H1 (cell line): Measurements from ENCODE around the gene NEGR1. TPM values are rescaled to one million over a fixed set of nuclear protein-coding genes. Genes with fewer than 3 reads are reported as not detected.

Experiments used
- CTCF ChIA-PET: fragments of 300-600 bp; sonication (Branson Sonifier 250); formaldehyde crosslinking; loops from one replicate; lab custom pipeline; 2021; ENCODE audit not compliant: partially characterized antibody; lab: Charles Lee
- POLR2A ChIA-PET: fragments of 300-600 bp; sonication (Branson Sonifier 250); formaldehyde crosslinking; loops from one replicate; lab custom pipeline; 2021; ENCODE audit warnings: inconsistent platforms; ENCODE audit not compliant: partially characterized antibody; lab: Charles Lee
- DNase-seq, 2 experiments: peaks; one replicate each; pipeline versions ENCODE4 v3.0.0 to v3.0.0-alpha.2; 2010 to 2022; ENCODE audit warnings: low spot score in 2 of 2, low read depth in 1 of 2, mixed read lengths in 1 of 2
- FAIRE-seq: peaks from 2 replicates; lab custom pipeline; 2011; peaks lifted over from hg19 to GRCh38; lab: Jason Lieb, UNC
- H2AFZ ChIP-seq: 2 replicates; pipeline ENCODE4 v1.8.1; 2012; ENCODE audit warnings: low read length, inconsistent platforms
- H2AK5ac ChIP-seq: 2 replicates; pipeline ENCODE4 v1.6.1; 2013; ENCODE audit warnings: low read depth, low read length
- H2BK120ac ChIP-seq: replicated peaks from 2 replicates; pipeline ENCODE3; 2013; ENCODE audit warnings: low read depth, low read length, inconsistent platforms
- H2BK12ac ChIP-seq: 2 replicates; pipeline ENCODE4 v1.6.1; 2013; ENCODE audit warnings: low read depth, low read length
- H2BK15ac ChIP-seq: 2 replicates; pipeline ENCODE4 v1.6.1; 2013; ENCODE audit warnings: low read length
- H2BK20ac ChIP-seq: 2 replicates; pipeline ENCODE4 v1.6.1; 2013; ENCODE audit warnings: low read length
- H2BK5ac ChIP-seq: 2 replicates; pipeline ENCODE4 v1.6.1; 2013; ENCODE audit warnings: low read depth, low read length
- H3K14ac ChIP-seq: 2 replicates; pipeline ENCODE4 v1.6.1; 2013; ENCODE audit warnings: inconsistent platforms; ENCODE audit not compliant: insufficient read length
- H3K18ac ChIP-seq: 2 replicates; pipeline ENCODE4 v1.6.1; 2013; ENCODE audit warnings: low read length; ENCODE audit errors: extremely low read depth
- H3K23ac ChIP-seq: 2 replicates; pipeline ENCODE4 v1.6.1; 2013; ENCODE audit warnings: inconsistent platforms; ENCODE audit not compliant: insufficient read length
- H3K23me2 ChIP-seq: 2 replicates; pipeline ENCODE4 v1.6.1; 2013; ENCODE audit warnings: low read depth, low read length
- H3K27ac ChIP-seq: 2 replicates; pipeline ENCODE4 v1.6.1; 2011; ENCODE audit warnings: low read depth, low read length, inconsistent platforms
- H3K27me3 ChIP-seq, 4 experiments: replicated peaks in 1 of 4; 1 replicate in 1 of 4; 2 replicates in 3 of 4; pipeline versions ENCODE4 v1.6.1 to v1.8.1; 2011 to 2013; ENCODE audit warnings: low read length in 3 of 4, mild to moderate bottlenecking in 3 of 4, inconsistent platforms in 2 of 4, mixed read lengths in 2 of 4, moderate library complexity in 1 of 4; ENCODE audit not compliant: control insufficient read depth in 3 of 4, insufficient read depth in 3 of 4; ENCODE audit errors: extremely low read depth in 1 of 4
- H3K36me3 ChIP-seq, 4 experiments: 2 replicates each; pipeline versions ENCODE4 v1.6.1 to v1.8.1; 2011 to 2013; ENCODE audit warnings: mild to moderate bottlenecking in 4 of 4, low read length in 3 of 4, moderate library complexity in 2 of 4, control low read depth in 1 of 4, inconsistent platforms in 1 of 4; ENCODE audit not compliant: insufficient read depth in 4 of 4, control insufficient read depth in 2 of 4
- H3K4ac ChIP-seq: replicated peaks from 2 replicates; pipeline ENCODE3; 2013; ENCODE audit warnings: low read length, low read depth, mixed read lengths, inconsistent platforms; ENCODE audit not compliant: insufficient read length
- H3K4me1 ChIP-seq, 4 experiments: replicated peaks in 1 of 4; 1 replicate in 1 of 4; 2 replicates in 3 of 4; pipeline versions ENCODE4 v1.6.1 to v1.8.1; 2011 to 2013; ENCODE audit warnings: low read length in 3 of 4, inconsistent platforms in 2 of 4, mixed read lengths in 1 of 4; ENCODE audit not compliant: insufficient read depth in 4 of 4, control insufficient read depth in 3 of 4
- H3K4me2 ChIP-seq, 2 experiments: 2 replicates each; pipeline versions ENCODE4 v1.6.1 to v1.8.1; 2011 to 2013; ENCODE audit warnings: low read depth in 2 of 2, low read length in 2 of 2, control low read depth in 1 of 2, inconsistent platforms in 1 of 2, mild to moderate bottlenecking in 1 of 2; ENCODE audit not compliant: insufficient read depth in 1 of 2
- H3K4me3 ChIP-seq, 4 experiments: fragments of 200-600, 300-600 bp in 1 of 4; sonication (generic), shearing (Covaris generic), sonication (Bioruptor Twin) in 1 of 4; 2 replicates each; pipeline versions ENCODE4 v1.5.1 to v1.8.1; 2011 to 2016; ENCODE audit warnings: low read length in 4 of 4, low read depth in 3 of 4, control low read depth in 2 of 4, inconsistent platforms in 2 of 4, mild to moderate bottlenecking in 2 of 4, mixed read lengths in 1 of 4, moderate library complexity in 1 of 4; ENCODE audit not compliant: insufficient read depth in 2 of 4; ENCODE audit errors: extremely low read depth in 1 of 4
- H3K56ac ChIP-seq: replicated peaks from 2 replicates; pipeline ENCODE3; 2013; ENCODE audit warnings: low read depth, mild to moderate bottlenecking, mixed read lengths, low read length, inconsistent platforms; ENCODE audit not compliant: insufficient read length
- H3K79me1 ChIP-seq: 2 replicates; pipeline ENCODE4 v1.6.1; 2013; ENCODE audit warnings: low read depth, low read length, control low read depth
- H3K79me2 ChIP-seq, 2 experiments: 2 replicates each; pipeline versions ENCODE4 v1.6.1 to v1.8.1; 2012 to 2013; ENCODE audit warnings: low read length in 2 of 2, mild to moderate bottlenecking in 2 of 2, inconsistent platforms in 1 of 2; ENCODE audit not compliant: insufficient read depth in 2 of 2, control insufficient read depth in 1 of 2
- H3K9ac ChIP-seq, 4 experiments: replicated peaks in 1 of 4; 1 replicate in 1 of 4; 2 replicates in 3 of 4; pipeline versions ENCODE4 v1.6.1 to v1.8.1; 2011 to 2013; ENCODE audit warnings: low read depth in 3 of 4, low read length in 3 of 4, control low read depth in 2 of 4, mild to moderate bottlenecking in 2 of 4, moderate library complexity in 2 of 4, inconsistent platforms in 1 of 4; ENCODE audit errors: extremely low read depth in 1 of 4
- H3K9me3 ChIP-seq, 2 experiments: 2 replicates each; pipeline versions ENCODE4 v1.6.1 to v1.8.1; 2012 to 2013; ENCODE audit warnings: mild to moderate bottlenecking in 2 of 2, moderate library complexity in 2 of 2, control low read depth in 1 of 2, inconsistent platforms in 1 of 2, low read depth in 1 of 2, low read length in 1 of 2, mixed read lengths in 1 of 2; ENCODE audit not compliant: insufficient read depth in 2 of 2
- H4K20me1 ChIP-seq, 2 experiments: replicated peaks in 1 of 2; 2 replicates each; pipeline versions ENCODE3 to v1.8.1; 2011 to 2013; ENCODE audit warnings: inconsistent platforms in 2 of 2, low read length in 2 of 2, mild to moderate bottlenecking in 1 of 2; ENCODE audit not compliant: insufficient read depth in 2 of 2, control insufficient read depth in 1 of 2
- H4K5ac ChIP-seq: 2 replicates; pipeline ENCODE4 v1.6.1; 2013; ENCODE audit warnings: low read length, low read depth, mixed read lengths, inconsistent platforms; ENCODE audit not compliant: insufficient read length
- H4K8ac ChIP-seq: 2 replicates; pipeline ENCODE4 v1.8.0; 2013; ENCODE audit warnings: mild to moderate bottlenecking, moderate library complexity, low read length, inconsistent platforms; ENCODE audit not compliant: insufficient read depth; ENCODE audit errors: extremely low read depth
- H4K91ac ChIP-seq: replicated peaks from 2 replicates; pipeline ENCODE3; 2013; ENCODE audit warnings: low read length, mixed read lengths, inconsistent platforms; ENCODE audit not compliant: insufficient read length
- ASH2L ChIP-seq: fragments of 200-600, 300-600 bp; sonication (generic); IDR thresholded peaks from one replicate; pipeline ENCODE4 v1.7.1; 2017; ENCODE audit warnings: low read length
- BRCA1 ChIP-seq: IDR thresholded peaks from 2 replicates; pipeline ENCODE4 v1.6.1; 2012; ENCODE audit warnings: low read depth, low read length, improper control_type of control experiment
- CBX5 ChIP-seq: fragments of 300-800, 300-1000 bp; sonication (generic); IDR thresholded peaks from 2 replicates; pipeline ENCODE4 v1.7.1; 2016; ENCODE audit warnings: antibody characterized with exemption, low read length, low read depth
- POLR2A ChIP-seq, 2 experiments: IDR thresholded peaks; 1 replicate in 1 of 2; 2 replicates in 1 of 2; pipeline ENCODE4 v1.6.1; 2011; ENCODE audit warnings: low read depth in 2 of 2, low read length in 2 of 2, mild to moderate bottlenecking in 2 of 2; ENCODE audit errors: control extremely low read depth in 1 of 2
- SIX5 ChIP-seq: IDR thresholded peaks from 2 replicates; pipeline ENCODE4 v1.6.1; 2011; ENCODE audit warnings: mild to moderate bottlenecking, low read depth, low read length
- WGBS, 2 experiments: shearing (Covaris generic) in 1 of 2; methylation state at CpG; one replicate each; pipeline versions ENCODE4 v1.1.6 to v1.1.7; 2013 to 2015; ENCODE audit warnings: low lambda C conversion rate in 2 of 2, mixed read lengths in 2 of 2, inconsistent platforms in 1 of 2, low coverage in 1 of 2, missing lambda C conversion rate in 1 of 2; ENCODE audit not compliant: insufficient replicate concordance in 2 of 2, insufficient coverage in 1 of 2, insufficient read length in 1 of 2; ENCODE audit errors: extremely low coverage in 1 of 2, missing lambda C conversion rate in 1 of 2; 5-methylcytosine and 5-hydroxymethylcytosine counted together
- polyA plus RNA-seq, 7 experiments: library from polyadenylated mRNA; depleted of rRNA in 3 of 7; stranded (reverse) in 5 of 7; unstranded in 2 of 7; fragments of >200 nt in 5 of 7; fragments of 200-250 nt in 2 of 7; gene quantifications; 1 replicate in 5 of 7; 2 replicates in 1 of 7; 4 replicates in 1 of 7; pipeline versions ENCODE4 v1.2.1 to v1.2.3, GENCODE V29; 2011 to 2013; ENCODE audit warnings: missing spikeins in 2 of 7, mixed read lengths in 2 of 7
- total RNA-seq: library from RNA; stranded (reverse); fragmentation: NEBNext Ultra II Directional; extraction: Animal tissue kit (Norgen Biotek cat#: 25700); gene quantifications from 2 replicates; pipeline ENCODE4 v1.2.1, GENCODE V29; 2021
- TF ChIP-seq, protein P1 (sequence below): IDR thresholded peaks from 2 replicates; pipeline ENCODE4 v1.6.1; 2011; ENCODE audit warnings: low read length, improper control_type of control experiment

Gene NEGR1
- total and polyA plus RNA-seq, 2 of the 8 experiments (the other 6 are each of a cell fraction or from before 2014, with no cell fraction given): 0.71 to 1.3 TPM

DNA sequence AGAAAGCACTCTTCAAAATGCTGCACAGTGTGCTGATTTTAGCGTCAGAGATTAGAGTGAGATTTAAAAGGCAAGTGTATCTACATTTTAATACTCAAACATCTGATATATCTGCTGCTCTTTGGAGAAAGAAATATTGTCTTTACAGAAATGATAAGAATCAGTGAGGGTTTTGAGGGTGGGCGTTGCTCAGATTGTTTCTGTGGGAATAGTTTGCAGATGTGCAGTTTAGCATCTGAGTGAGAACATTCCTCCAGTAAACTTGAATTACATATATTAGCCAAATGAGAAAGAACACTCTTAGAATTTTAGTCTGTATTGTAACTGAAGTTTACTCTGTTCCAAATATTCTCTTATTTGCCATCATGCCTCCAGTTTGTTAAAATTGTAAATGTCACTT, 549.2 kb downstream of the NEGR1 start:
- no peak overlapping the region for H3K56ac ChIP-seq
- H4K5ac ChIP-seq: no peak overlapping the region
- H3K27me3 ChIP-seq: no peaks in the 10 kb centered on the region
- no peak overlapping the region for H3K18ac ChIP-seq
- no peak overlapping the region for H4K8ac ChIP-seq
- H2BK15ac ChIP-seq: no peak overlapping the region
- no peaks in the 10 kb centered on the region for H3K36me3 ChIP-seq
- no peak overlapping the region for H3K4me2 ChIP-seq
- no peak overlapping the region for H3K9ac ChIP-seq
- H3K4me1 ChIP-seq: peaks cover 1 to 5% (median 5%) of the 10 kb centered on the region in 4 experiments; a peak in 5 of 7 replicates
- POLR2A ChIA-PET: no interaction called here
- FAIRE-seq (no peak), DNase-seq (no peak)
- H2AFZ ChIP-seq: no peak overlapping the region
- H4K91ac ChIP-seq: no peak overlapping the region
- no peak overlapping the region for H2BK120ac ChIP-seq
- no peaks in the 10 kb centered on the region for H3K79me1 ChIP-seq
- H2AK5ac ChIP-seq: no peak overlapping the region
- no peak overlapping the region for H2BK20ac ChIP-seq
- no peak overlapping the region for H3K14ac ChIP-seq
- no peaks in the 10 kb centered on the region for H3K23me2 ChIP-seq
- H3K23ac ChIP-seq: no peak overlapping the region
- H3K9me3 ChIP-seq: no peaks in the 10 kb centered on the region
- no peak overlapping the region for H2BK5ac ChIP-seq
- H3K79me2 ChIP-seq: no peaks in the 10 kb centered on the region
- H2BK12ac ChIP-seq: no peak overlapping the region
- TF ChIP-seq CBX5: no peak
- TF ChIP-seq, protein P1, sequence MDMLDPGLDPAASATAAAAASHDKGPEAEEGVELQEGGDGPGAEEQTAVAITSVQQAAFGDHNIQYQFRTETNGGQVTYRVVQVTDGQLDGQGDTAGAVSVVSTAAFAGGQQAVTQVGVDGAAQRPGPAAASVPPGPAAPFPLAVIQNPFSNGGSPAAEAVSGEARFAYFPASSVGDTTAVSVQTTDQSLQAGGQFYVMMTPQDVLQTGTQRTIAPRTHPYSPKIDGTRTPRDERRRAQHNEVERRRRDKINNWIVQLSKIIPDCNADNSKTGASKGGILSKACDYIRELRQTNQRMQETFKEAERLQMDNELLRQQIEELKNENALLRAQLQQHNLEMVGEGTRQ: no peak
- no peak for TF ChIP-seq BRCA1
- no peak for TF ChIP-seq ASH2L
- no peak for TF ChIP-seq SIX5
- no peak for TF ChIP-seq POLR2A (IDR thresholded peaks at IDR 0.05; ENCODE audit: control extremely low read depth in 1 of 2, low read depth in 2 of 2, low read length in 2 of 2)
- CTCF ChIA-PET: no interaction called here
- H3K4me3 ChIP-seq: no peak overlapping the region
- no peak overlapping the region for H3K4ac ChIP-seq
- no peak overlapping the region for H3K27ac ChIP-seq
- H4K20me1 ChIP-seq: no peaks in the 10 kb centered on the region
- WGBS, 2 experiments: 94% methylated on average over 2 of the region's 2 CpGs; no CpG with 5 or more reads in 1 of the 2 experiments
